ENCODE results near the gene STX4.
A peak's percentile ranks its signal among the peaks of the same experiment; 100 is the strongest.

STX4 gene

DNA sequence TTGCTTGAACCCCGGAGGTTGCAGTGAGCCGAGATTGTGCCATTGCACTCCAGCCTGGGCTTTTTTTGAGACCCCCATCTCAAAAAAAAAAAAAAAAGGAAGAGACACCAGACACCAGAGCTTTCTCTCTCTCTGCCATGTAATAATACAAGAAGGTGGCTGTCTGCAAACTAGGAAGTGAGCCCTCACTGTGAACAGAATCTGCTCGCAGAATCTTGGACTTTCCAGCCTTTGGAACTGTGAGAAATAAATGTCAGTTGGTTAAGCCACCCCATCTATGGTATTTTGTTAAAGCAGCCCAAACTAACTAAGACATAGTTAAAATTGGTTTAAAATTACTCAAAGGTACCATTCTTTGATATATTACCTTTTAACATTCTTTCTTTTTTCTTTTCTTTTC lies 12.8 kb upstream of the STX4 start:
- no peak for FAIRE-seq
- TF ChIP-seq POLR2A (IDR thresholded peaks at IDR 0.05; ENCODE audit: low read depth, low read length) = no peak
- DNase-seq (ENCODE audit: insufficient read length, low spot score) = no peak

DNA sequence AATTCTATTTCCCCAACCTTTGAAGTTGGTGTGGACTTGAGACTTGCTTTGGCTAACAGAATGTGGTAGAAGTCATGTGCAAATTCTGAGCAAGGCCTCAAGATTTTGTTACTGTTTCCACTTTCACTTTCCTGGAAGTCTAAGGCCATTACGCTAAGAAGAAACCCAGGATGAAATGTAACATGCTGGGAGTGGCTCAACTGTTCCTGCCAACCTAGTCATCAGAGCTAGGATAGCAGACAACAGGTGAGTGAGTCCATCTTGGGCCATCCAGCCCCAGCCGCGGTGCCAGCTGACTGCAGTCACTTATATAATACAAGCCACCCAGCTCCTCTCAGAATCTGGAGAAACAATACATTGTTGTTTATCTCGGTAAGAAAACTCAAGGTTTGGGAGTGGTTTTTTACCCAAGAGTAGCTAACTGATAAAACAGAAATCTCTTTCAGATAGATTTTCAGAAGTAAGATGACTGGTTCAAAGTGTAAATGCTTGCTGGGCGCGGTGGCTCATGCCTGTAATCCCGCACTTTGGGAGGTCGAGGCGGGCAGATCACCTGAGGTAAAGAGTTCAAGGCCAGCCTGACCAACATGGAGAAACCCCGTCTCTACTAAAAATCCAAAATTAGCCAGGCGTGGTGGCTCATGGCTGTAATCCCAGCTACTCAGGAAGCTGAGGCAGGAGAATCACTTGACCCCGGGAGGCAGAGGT lies 10.7 kb upstream of the STX4 start:
- DNase-seq (ENCODE audit: insufficient read length, low spot score) (no peak), FAIRE-seq (no peak)
- no peak for TF ChIP-seq POLR2A (IDR thresholded peaks at IDR 0.05; ENCODE audit: low read depth, low read length)

GRCh38 chr16:31023252-31023602 lies 10.1 kb upstream of the STX4 start:
- no peak for TF ChIP-seq POLR2A (IDR thresholded peaks at IDR 0.05; ENCODE audit: low read depth, low read length)
- no peak for DNase-seq (ENCODE audit: insufficient read length, low spot score)
- FAIRE-seq = no peak

- TF ChIP-seq POLR2A (IDR thresholded peaks at IDR 0.05; ENCODE audit: low read depth, low read length) = no peak
- DNase-seq (ENCODE audit: insufficient read length, low spot score) = no peak
These were observed 9.6 kb upstream of the STX4 start for GRCh38 chr16:31023627-31024226.

DNA sequence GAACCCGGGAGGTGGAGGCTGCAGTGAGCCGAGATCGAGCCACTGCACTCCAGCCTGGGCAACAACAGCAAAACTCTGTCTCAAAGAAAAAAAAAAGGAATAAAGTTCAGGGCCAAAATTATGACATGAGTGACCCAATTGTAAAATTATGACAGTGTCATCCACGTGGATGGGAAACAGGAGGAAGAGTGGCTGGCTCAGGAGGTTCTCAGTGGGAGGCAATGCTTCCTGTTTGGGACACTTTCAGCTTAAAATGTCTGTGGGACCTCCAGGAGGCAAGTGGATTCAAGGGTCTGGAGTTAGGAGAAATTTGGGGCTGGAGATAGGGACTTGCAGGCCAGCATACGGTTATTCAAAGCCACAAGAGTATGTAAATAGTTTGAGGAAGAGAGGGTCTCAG lies 8.0 kb upstream of the STX4 start:
- TF ChIP-seq POLR2A (IDR thresholded peaks at IDR 0.05; ENCODE audit: low read depth, low read length) = no peak
- FAIRE-seq (no peak), DNase-seq (ENCODE audit: insufficient read length, low spot score) (no peak)

More at GRCh38 chr16:31023627-31024226, 9.6 kb upstream of the STX4 start:
- no peak for FAIRE-seq

- TF ChIP-seq POLR2A (IDR thresholded peaks at IDR 0.05; ENCODE audit: low read depth, low read length) = no peak
- FAIRE-seq = no peak
- no peak for DNase-seq (ENCODE audit: insufficient read length, low spot score)
These were observed 4.1 kb upstream of the STX4 start for GRCh38 chr16:31029272-31029671.

DNA sequence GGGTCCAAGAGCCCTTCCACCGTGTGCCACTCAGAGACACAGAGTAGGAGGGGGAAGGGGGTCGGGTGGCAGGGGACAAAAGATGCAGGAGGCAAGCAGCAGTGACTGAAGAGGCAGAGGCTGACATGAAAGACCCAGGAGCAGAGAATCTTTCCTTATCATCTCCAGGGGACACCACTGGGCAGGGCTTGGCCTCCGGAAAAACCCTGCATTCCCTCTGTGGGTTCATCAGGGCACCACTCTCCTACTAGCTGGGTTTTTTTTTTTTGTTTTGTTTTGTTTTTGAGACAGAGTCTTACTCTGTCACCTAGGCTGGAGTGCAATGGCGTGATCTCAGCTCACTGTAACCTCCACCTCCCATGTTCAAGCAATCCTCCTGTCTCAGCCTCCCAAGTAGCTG lies 2.1 kb upstream of the STX4 start:
- FAIRE-seq = no peak
- no peak for DNase-seq (ENCODE audit: insufficient read length, low spot score)
- TF ChIP-seq POLR2A (IDR thresholded peaks at IDR 0.05; ENCODE audit: low read depth, low read length) = no peak

DNA sequence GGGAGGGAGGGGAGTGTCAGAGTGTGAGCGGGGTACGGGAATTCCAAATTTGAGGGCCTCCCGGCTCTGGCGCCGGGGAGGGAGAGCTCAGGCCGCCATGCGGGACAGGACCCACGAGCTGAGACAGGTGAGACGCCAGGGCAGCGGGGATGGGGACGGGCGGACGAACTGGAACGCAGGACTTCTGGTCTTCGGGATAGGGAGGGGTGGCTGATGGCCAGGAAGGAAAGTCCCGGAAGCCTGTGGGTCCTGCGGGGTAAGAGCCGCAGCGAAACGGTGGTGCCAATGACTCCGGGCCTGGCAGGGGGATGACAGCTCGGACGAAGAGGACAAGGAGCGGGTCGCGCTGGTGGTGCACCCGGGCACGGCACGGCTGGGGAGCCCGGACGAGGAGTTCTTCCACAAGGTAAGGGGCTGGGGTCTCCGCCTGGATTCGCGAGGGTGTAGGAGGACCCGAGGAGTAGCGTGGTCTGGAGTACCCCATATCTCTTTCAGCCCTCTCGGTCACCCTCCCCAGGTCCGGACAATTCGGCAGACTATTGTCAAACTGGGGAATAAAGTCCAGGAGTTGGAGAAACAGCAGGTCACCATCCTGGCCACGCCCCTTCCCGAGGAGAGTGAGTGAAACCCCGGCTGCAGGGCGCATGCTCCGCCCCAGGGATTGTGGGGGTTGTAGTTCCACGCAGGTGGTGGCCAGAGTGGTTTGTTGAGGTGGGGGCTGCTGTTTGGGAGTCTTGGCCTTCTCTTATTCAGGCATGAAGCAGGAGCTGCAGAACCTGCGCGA lies 543 bp downstream of the STX4 start:
- TF ChIP-seq POLR2A (IDR thresholded peaks at IDR 0.05; ENCODE audit: low read depth, low read length) = 0 out of 2 replicates have a peak, but pooled peaks have one; percentile 18
- DNase-seq (ENCODE audit: insufficient read length, low spot score) (peak; percentile 95), FAIRE-seq (no peak)

DNA sequence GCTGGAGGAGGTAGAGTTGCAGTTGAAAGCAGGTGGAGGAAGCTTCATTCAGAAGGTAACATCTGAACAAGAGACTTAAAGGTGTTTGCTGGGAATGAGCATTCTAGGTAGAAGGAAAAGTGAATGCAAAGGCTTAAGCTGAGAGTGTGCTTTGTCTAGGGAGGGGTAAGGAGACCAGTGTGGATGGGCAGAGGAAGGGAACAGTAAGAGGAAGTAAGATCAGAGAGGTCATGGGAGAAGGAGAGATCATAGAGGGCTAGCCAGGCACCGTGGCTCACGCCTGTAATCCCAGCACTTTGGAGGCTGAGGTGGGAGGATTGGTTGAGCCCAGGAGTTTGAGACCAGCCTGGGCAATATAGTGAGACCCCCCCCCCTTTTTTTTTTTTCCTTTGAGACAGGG lies 3.3 kb downstream of the STX4 start:
- FAIRE-seq (no peak), DNase-seq (ENCODE audit: insufficient read length, low spot score) (no peak)
- no peak for TF ChIP-seq POLR2A (IDR thresholded peaks at IDR 0.05; ENCODE audit: low read depth, low read length)

DNA sequence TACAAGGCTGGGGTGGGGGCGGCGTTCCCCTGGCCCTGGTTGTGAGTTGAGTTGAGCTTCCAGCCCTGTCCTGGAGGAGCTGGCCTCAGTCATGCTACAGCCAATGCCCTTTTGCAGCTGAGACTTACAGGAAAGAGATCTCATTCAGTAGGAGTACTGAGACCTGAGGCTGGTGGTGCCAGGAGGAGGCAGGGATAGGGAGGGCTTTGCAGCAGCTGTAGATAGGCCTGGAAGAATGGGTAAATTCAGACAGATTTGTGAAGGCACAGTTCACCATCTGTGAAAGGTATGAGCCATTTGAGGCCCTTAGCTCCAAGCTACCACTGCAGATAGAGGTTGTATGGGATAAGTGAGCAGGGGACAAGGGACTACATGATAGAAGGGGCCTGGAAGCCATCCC lies 5.6 kb downstream of the STX4 start:
- DNase-seq (ENCODE audit: insufficient read length, low spot score) = no peak
- no peak for FAIRE-seq
- TF ChIP-seq POLR2A (IDR thresholded peaks at IDR 0.05; ENCODE audit: low read depth, low read length) = no peak

- DNase-seq (ENCODE audit: insufficient read length, low spot score) (no peak), FAIRE-seq (no peak)
- TF ChIP-seq POLR2A (IDR thresholded peaks at IDR 0.05; ENCODE audit: low read depth, low read length) = no peak
These were observed 9.5 kb downstream of the STX4 start for GRCh38 chr16:31042866-31043265.

GRCh38 chr16:31043352-31043751 lies 10.0 kb downstream of the STX4 start:
- no peak for TF ChIP-seq POLR2A (IDR thresholded peaks at IDR 0.05; ENCODE audit: low read depth, low read length)
- DNase-seq (ENCODE audit: insufficient read length, low spot score) (no peak), FAIRE-seq (no peak)

DNA sequence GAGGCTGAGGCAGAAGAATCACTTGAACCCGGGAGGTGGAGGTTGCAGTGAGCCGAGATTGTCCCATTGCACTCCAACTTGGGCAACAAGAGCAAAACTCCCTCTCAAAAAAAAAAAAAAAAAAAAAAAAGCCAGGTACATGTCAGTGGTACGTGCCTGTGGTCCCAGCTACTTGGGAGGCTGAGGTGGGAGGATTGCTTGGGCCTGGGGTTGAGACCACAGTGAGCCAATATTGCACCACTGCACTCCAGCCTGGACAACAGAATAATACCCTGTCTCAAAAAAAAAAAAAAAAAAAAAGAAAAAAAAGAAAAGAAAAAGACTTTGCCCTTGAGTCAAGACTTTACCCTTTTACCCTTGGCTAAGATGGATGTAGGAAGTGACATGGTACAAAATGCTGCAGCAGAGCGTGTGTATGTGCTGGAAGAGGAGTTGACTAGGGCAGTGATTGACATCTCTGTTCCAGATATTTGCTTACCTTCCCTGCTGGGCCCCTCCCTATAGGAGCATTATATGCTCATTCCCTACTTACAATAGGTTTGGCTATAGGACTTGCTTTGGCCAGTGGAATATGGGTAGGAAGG lies 10.6 kb downstream of the STX4 start:
- DNase-seq (ENCODE audit: insufficient read length, low spot score) (no peak), FAIRE-seq (no peak)
- no peak for TF ChIP-seq POLR2A (IDR thresholded peaks at IDR 0.05; ENCODE audit: low read depth, low read length)

- DNase-seq (ENCODE audit: insufficient read length, low spot score) (no peak), FAIRE-seq (no peak)
- no peak for TF ChIP-seq POLR2A (IDR thresholded peaks at IDR 0.05; ENCODE audit: low read depth, low read length)
These were observed 17.1 kb downstream of the STX4 start for GRCh38 chr16:31050280-31051030.
